IMR-90 (cell line): Measurements from ENCODE around the gene SVOPL. TPM values are rescaled to one million over a fixed set of nuclear protein-coding genes. Genes with fewer than 3 reads are reported as not detected.

Source experiments
- ATAC-seq: fragments of 200-7000 bp; cut with Tn5 transposase; 2 replicates; pipeline ENCODE4 v1.9.1; 2020; ENCODE audit warnings: low read depth, mild to moderate bottlenecking, moderate library complexity
- BruUV-seq: library from RNA; stranded (reverse); fragments of 400-500 nt; replicated peaks from 2 replicates; lab custom pipeline; 2021; lab: Mats Ljungman, UMichigan
- CTCF ChIA-PET: fragments of 300-600 bp; formaldehyde crosslinking; extraction: SDS; loops from one replicate; lab custom pipeline; 2021; ENCODE audit warnings: antibody characterized with exemption; lab: Yijun Ruan, JAX
- POLR2A ChIA-PET: fragments of 300-600 bp; sonication (Branson Sonifier 250); formaldehyde crosslinking; loops from one replicate; lab custom pipeline; 2022; ENCODE audit warnings: antibody characterized with exemption; ENCODE audit not compliant: unreplicated experiment; lab: Charles Lee
- DNase-seq: peaks from one replicate; pipeline ENCODE4 v3.0.0; 2013
- H2AFZ ChIP-seq: replicated peaks from 2 replicates; pipeline ENCODE3; 2013; ENCODE audit warnings: low read length, mild to moderate bottlenecking; ENCODE audit not compliant: poor library complexity
- H2AK5ac ChIP-seq: 2 replicates; pipeline ENCODE4 v1.6.1; 2013; ENCODE audit warnings: low read depth, low read length, inconsistent platforms
- H2AK9ac ChIP-seq: replicated peaks from 2 replicates; pipeline ENCODE3; 2013; ENCODE audit warnings: mild to moderate bottlenecking, low read depth, low read length, moderate library complexity; ENCODE audit not compliant: poor library complexity
- H2BK120ac ChIP-seq: 2 replicates; pipeline ENCODE4 v1.6.1; 2013; ENCODE audit warnings: low read depth, low read length, inconsistent platforms
- H2BK15ac ChIP-seq: 3 replicates; pipeline ENCODE4 v1.6.1; 2013; ENCODE audit warnings: low read depth, low read length, inconsistent platforms
- H2BK20ac ChIP-seq: 2 replicates; pipeline ENCODE4 v1.6.1; 2013; ENCODE audit warnings: low read depth, mild to moderate bottlenecking, inconsistent platforms, low read length, moderate library complexity
- H2BK5ac ChIP-seq: 2 replicates; pipeline ENCODE4 v1.6.1; 2013; ENCODE audit warnings: mild to moderate bottlenecking, low read depth, low read length, inconsistent platforms; ENCODE audit not compliant: poor library complexity, severe bottlenecking
- H3K14ac ChIP-seq: replicated peaks from 2 replicates; pipeline ENCODE4 v1.6.1; 2013; ENCODE audit warnings: low read depth, low read length, inconsistent platforms
- H3K18ac ChIP-seq: 2 replicates; pipeline ENCODE4 v1.6.1; 2013; ENCODE audit warnings: low read depth, low read length, control low read depth
- H3K23ac ChIP-seq: 2 replicates; pipeline ENCODE4 v1.6.1; 2013; ENCODE audit warnings: low read depth, low read length, inconsistent platforms
- H3K27ac ChIP-seq: 2 replicates; pipeline ENCODE4 v1.5.1; 2013; ENCODE audit warnings: mild to moderate bottlenecking, control low read depth, low read length; ENCODE audit not compliant: insufficient read depth
- H3K27me3 ChIP-seq: 2 replicates; pipeline ENCODE4 v1.6.1; 2013; ENCODE audit warnings: low read length; ENCODE audit not compliant: control insufficient read depth, insufficient read depth
- H3K36me3 ChIP-seq: 2 replicates; pipeline ENCODE4 v1.6.1; 2013; ENCODE audit warnings: low read length, mixed read lengths; ENCODE audit not compliant: control insufficient read depth, insufficient read depth
- H3K4ac ChIP-seq: 2 replicates; pipeline ENCODE4 v1.6.1; 2013; ENCODE audit warnings: low read depth, low read length, inconsistent platforms
- H3K4me1 ChIP-seq: 2 replicates; pipeline ENCODE4 v1.6.1; 2013; ENCODE audit warnings: low read length, mixed read lengths; ENCODE audit not compliant: control insufficient read depth, insufficient read depth
- H3K4me2 ChIP-seq: 2 replicates; pipeline ENCODE4 v1.6.1; 2013; ENCODE audit warnings: low read depth, mild to moderate bottlenecking, control low read depth, low read length, moderate library complexity
- H3K4me3 ChIP-seq: 2 replicates; pipeline ENCODE4 v1.5.1; 2013; ENCODE audit warnings: low read depth, mild to moderate bottlenecking, control low read depth, low read length, moderate library complexity; ENCODE audit not compliant: insufficient read depth
- H3K56ac ChIP-seq: 2 replicates; pipeline ENCODE4 v1.6.1; 2013; ENCODE audit warnings: low read length, inconsistent platforms; ENCODE audit not compliant: insufficient read depth; ENCODE audit errors: extremely low read depth
- H3K79me1 ChIP-seq, 2 experiments: 2 replicates each; pipeline ENCODE4 v1.6.1; 2013; ENCODE audit warnings: low read length in 2 of 2, inconsistent platforms in 1 of 2, low read depth in 1 of 2
- H3K9ac ChIP-seq: 2 replicates; pipeline ENCODE4 v1.6.1; 2013; ENCODE audit warnings: low read depth, low read length, control low read depth
- H3K9me1 ChIP-seq: 2 replicates; pipeline ENCODE4 v1.6.1; 2013; ENCODE audit warnings: low read length, inconsistent platforms; ENCODE audit not compliant: insufficient read depth
- H3K9me3 ChIP-seq: 2 replicates; pipeline ENCODE4 v1.6.1; 2013; ENCODE audit warnings: low read length; ENCODE audit not compliant: control insufficient read depth, insufficient read depth
- H4K20me1 ChIP-seq: 2 replicates; pipeline ENCODE4 v1.6.1; 2013; ENCODE audit warnings: low read length, inconsistent platforms; ENCODE audit not compliant: insufficient read depth
- H4K5ac ChIP-seq: 2 replicates; pipeline ENCODE4 v1.6.1; 2013; ENCODE audit warnings: mild to moderate bottlenecking, low read depth, low read length, control low read depth
- H4K8ac ChIP-seq, 2 experiments: 2 replicates each; pipeline ENCODE4 v1.6.1; 2013; ENCODE audit warnings: low read depth in 2 of 2, low read length in 2 of 2, control low read depth in 1 of 2, inconsistent platforms in 1 of 2
- H4K91ac ChIP-seq: 2 replicates; pipeline ENCODE4 v1.6.1; 2013; ENCODE audit warnings: low read depth, low read length, inconsistent platforms; ENCODE audit not compliant: insufficient read depth
- BHLHE40 ChIP-seq: fragments of 150-350 bp; IDR thresholded peaks from 2 replicates; pipeline ENCODE4 v1.6.1; 2016; ENCODE audit warnings: mild to moderate bottlenecking, low read depth, low read length
- NFE2L2 ChIP-seq: fragments of 150-350 bp; IDR thresholded peaks from 2 replicates; pipeline ENCODE4 v1.6.1; 2016; ENCODE audit warnings: low read depth, mild to moderate bottlenecking, low read length
- WGBS, 2 experiments: methylation state at CpG; one replicate each; pipeline versions ENCODE4 v1.1.5 to v1.1.7; 2013; ENCODE audit warnings: missing lambda C conversion rate in 2 of 2; ENCODE audit not compliant: insufficient read length in 1 of 2; ENCODE audit errors: extremely low coverage in 2 of 2; 5-methylcytosine and 5-hydroxymethylcytosine counted together
- dilution Hi-C: fragments of 300-500 bp; cut with HindIII; formaldehyde crosslinking; loops from one replicate; pipeline ENCODE4 v1.14.3; 2018; ENCODE audit warnings: low sequenced_read_pairs; ENCODE audit not compliant: unreplicated experiment
- in situ Hi-C: fragments of 300-500 bp; cut with MboI; formaldehyde crosslinking; loops from 3 replicates; pipeline ENCODE4 v1.14.3; 2019; ENCODE audit warnings: low sequenced_read_pairs, inconsistent platforms, mixed read lengths
- intact Hi-C: fragments of 100-400 bp; cut with micrococcal nuclease; formaldehyde crosslinking; loops from 2 replicates; pipeline ENCODE4 v1.10.0; 2022
- polyA plus RNA-seq, 3 experiments: library from polyadenylated mRNA; depleted of rRNA; stranded (reverse); fragments of >200 nt; gene quantifications; 2 replicates each; pipeline ENCODE4 v1.2.3, GENCODE V29; 2012; ENCODE audit warnings: low replicate concordance in 1 of 3
- total RNA-seq: library from RNA; depleted of rRNA; stranded (reverse); fragments of >200 nt; gene quantifications from 2 replicates; pipeline ENCODE4 v1.2.3, GENCODE V29; 2012
- TF ChIP-seq, protein P1 (sequence below): conservative IDR thresholded peaks from 2 replicates; pipeline ENCODE4 v1.5.1; 2012; ENCODE audit warnings: mild to moderate bottlenecking, low read depth, low read length, improper control_type of control experiment

SVOPL gene
- total and polyA plus RNA-seq, 2 of the 4 experiments (the other 2 are of a cell fraction) = not detected

DNA sequence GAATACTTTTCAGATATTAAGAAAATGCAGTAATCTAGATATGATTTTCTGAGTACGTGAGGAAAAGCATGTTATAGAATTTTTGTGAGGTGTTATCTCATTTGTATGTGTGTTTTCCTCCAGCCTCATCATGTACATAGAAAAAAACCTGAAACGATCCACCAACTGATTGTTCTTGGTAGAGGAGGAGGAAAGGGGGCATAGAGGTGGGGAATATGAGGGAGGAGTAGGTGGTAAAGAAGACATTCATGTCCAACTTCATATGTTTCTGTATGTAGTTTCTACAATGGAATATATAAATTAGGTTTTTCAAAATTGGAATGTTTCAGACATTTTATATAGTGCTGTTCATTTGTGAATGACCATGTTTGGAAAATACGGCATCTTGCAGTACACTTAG, 131.7 kb downstream of the SVOPL start:
- intact Hi-C loops = no loop called here
- CTCF ChIA-PET = no interaction called here

More for the DNA sequence above, 131.7 kb downstream of the SVOPL start:
- H2BK120ac ChIP-seq = no peak overlapping the region
- H3K23ac ChIP-seq = no peak overlapping the region
- no peak overlapping the region for H2AFZ ChIP-seq
- dilution Hi-C loops (no loop called here), in situ Hi-C loops (no loop called here)
- ATAC-seq (no peak), DNase-seq (no peak)
- no peak overlapping the region for H2BK15ac ChIP-seq
- no peak overlapping the region for H3K4ac ChIP-seq
- H2BK20ac ChIP-seq = no peak overlapping the region
- peaks cover 16% of the 10 kb centered on the region for H3K9me3 ChIP-seq
- no peak overlapping the region for H3K4me3 ChIP-seq
- no peak overlapping the region for H4K8ac ChIP-seq
- H3K79me1 ChIP-seq = no peaks in the 10 kb centered on the region
- BruUV-seq = no TSS peak
- no peaks in the 10 kb centered on the region for H4K20me1 ChIP-seq
- H2BK5ac ChIP-seq = no peak overlapping the region
- H3K4me2 ChIP-seq = no peak overlapping the region
- H4K91ac ChIP-seq = no peak overlapping the region
- H2AK5ac ChIP-seq = no peak overlapping the region
- no peak overlapping the region for H3K56ac ChIP-seq
- H3K9ac ChIP-seq = no peak overlapping the region
- H3K18ac ChIP-seq = no peak overlapping the region
- H3K27me3 ChIP-seq = no peaks in the 10 kb centered on the region
- no peaks in the 10 kb centered on the region for H3K4me1 ChIP-seq
- no peak overlapping the region for H2AK9ac ChIP-seq
- TF ChIP-seq NFE2L2 = no peak
- no peak for TF ChIP-seq BHLHE40
- TF ChIP-seq, protein P1, sequence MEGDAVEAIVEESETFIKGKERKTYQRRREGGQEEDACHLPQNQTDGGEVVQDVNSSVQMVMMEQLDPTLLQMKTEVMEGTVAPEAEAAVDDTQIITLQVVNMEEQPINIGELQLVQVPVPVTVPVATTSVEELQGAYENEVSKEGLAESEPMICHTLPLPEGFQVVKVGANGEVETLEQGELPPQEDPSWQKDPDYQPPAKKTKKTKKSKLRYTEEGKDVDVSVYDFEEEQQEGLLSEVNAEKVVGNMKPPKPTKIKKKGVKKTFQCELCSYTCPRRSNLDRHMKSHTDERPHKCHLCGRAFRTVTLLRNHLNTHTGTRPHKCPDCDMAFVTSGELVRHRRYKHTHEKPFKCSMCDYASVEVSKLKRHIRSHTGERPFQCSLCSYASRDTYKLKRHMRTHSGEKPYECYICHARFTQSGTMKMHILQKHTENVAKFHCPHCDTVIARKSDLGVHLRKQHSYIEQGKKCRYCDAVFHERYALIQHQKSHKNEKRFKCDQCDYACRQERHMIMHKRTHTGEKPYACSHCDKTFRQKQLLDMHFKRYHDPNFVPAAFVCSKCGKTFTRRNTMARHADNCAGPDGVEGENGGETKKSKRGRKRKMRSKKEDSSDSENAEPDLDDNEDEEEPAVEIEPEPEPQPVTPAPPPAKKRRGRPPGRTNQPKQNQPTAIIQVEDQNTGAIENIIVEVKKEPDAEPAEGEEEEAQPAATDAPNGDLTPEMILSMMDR = no peak
- POLR2A ChIA-PET = no interaction called here
- H3K36me3 ChIP-seq = peaks cover 19% of the 10 kb centered on the region
- no peak overlapping the region for H3K27ac ChIP-seq
- H4K5ac ChIP-seq = no peak overlapping the region
- WGBS, 2 experiments = no CpG with 5 or more reads among the region's 3 CpGs
- H3K9me1 ChIP-seq = no peaks in the 10 kb centered on the region
- no peak overlapping the region for H3K14ac ChIP-seq
